Suprapubic skin (tissue), 4 donors: Measurements from ENCODE around the gene ZNF823.

ENCODE experiments used
- CTCF ChIP-seq, 2 donors: fragments of 200-600 bp in 1 of 2; fragments of 450-650 bp in 1 of 2; sonication (generic) in 1 of 2; IDR thresholded peaks; one replicate each; pipeline ENCODE4 v1.5.1; 2016 to 2019; ENCODE audit warnings: antibody characterized with exemption in 2 of 2, mild to moderate bottlenecking in 1 of 2, moderate library complexity in 1 of 2
- EP300 ChIP-seq: sonication (generic); formaldehyde crosslinking; IDR thresholded peaks from one replicate; pipeline ENCODE4 v1.6.1; 2017; ENCODE audit warnings: antibody characterized with exemption
- POLR2A ChIP-seq, 2 donors: fragments of 450-650 bp; IDR thresholded peaks; one replicate each; pipeline ENCODE4 v1.6.1; 2017; ENCODE audit warnings: antibody characterized with exemption in 2 of 2, mild to moderate bottlenecking in 2 of 2, moderate library complexity in 2 of 2
- POLR2AphosphoS5 ChIP-seq, 3 donors: sonication (generic); formaldehyde crosslinking; IDR thresholded peaks; one replicate each; pipeline ENCODE4 v1.6.1; 2017; ENCODE audit warnings: antibody characterized with exemption in 3 of 3

DNA sequence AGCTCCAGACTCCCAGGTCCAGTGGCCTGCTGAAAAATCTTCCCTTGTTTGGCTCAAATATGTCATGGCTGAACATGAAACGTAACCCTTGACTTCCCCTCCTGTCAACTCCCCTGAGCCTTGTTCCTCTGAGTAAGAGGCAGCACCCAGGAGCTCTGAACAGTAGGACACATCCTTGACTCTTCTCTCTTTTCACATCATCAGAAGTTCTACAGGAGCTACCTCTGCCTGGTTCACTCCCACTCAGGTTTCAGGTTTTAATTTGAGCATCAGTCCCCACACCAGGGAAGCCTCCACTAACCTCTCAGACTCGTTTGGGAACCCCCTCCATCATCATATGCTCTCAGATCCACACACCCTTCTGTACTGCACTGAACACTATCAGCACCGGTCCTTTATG is 30.3 kb downstream of the ZNF823 start:
- TF ChIP-seq POLR2A (IDR thresholded peaks at IDR 0.05) (no peak), CTCF (IDR thresholded peaks at IDR 0.05) (no peak), EP300 (no peak), POLR2AphosphoS5 (IDR thresholded peaks at IDR 0.05) (no peak)
